NCI-H2029 treated with DMSO at 0.1 percent for 48 hours (cell line): ENCODE measurements around the gene TMPRSS15.

ENCODE experiments used
- DNase-seq: peaks from one replicate; lab custom pipeline; 2025; lab: John Stamatoyannopoulos, UW

Gene TMPRSS15

GRCh38 chr21:18244671-18245463, 158.7 kb downstream of the TMPRSS15 start, which contains the start of gene CHODL:
Gene CHODL, plus strand, starts transcription at chr21:18244833. Its CDS starts 391 bp downstream, at chr21:18245224.
- no peak for DNase-seq

GRCh38 chr21:18235545-18235944, 168.0 kb downstream of the TMPRSS15 start:
- DNase-seq = no peak

GRCh38 chr21:18228060-18228739, 175.4 kb downstream of the TMPRSS15 start:
- no peak for DNase-seq

GRCh38 chr21:18222346-18222745, 181.2 kb downstream of the TMPRSS15 start:
- no peak for DNase-seq

GRCh38 chr21:18220498-18220897, 183.1 kb downstream of the TMPRSS15 start:
- DNase-seq = no peak
